Type B pancreatic cell (in vitro differentiated cells): Measurements from ENCODE around the gene PRDM16. TPM values are rescaled to one million over a fixed set of nuclear protein-coding genes. Genes with fewer than 3 reads are reported as not detected.

Experiments
- DNase-seq: peaks from one replicate; pipeline ENCODE4 v3.0.0; 2021; ENCODE audit warnings: mixed read lengths; ENCODE audit not compliant: unreplicated experiment; ENCODE audit errors: extremely low spot score
- H3K27ac Mint-ChIP-seq: 2 replicates; pipeline ENCODE4 v1.8.0; 2021; ENCODE audit warnings: mild to moderate bottlenecking, mixed read lengths
- H3K27me3 Mint-ChIP-seq: 2 replicates; pipeline ENCODE4 v1.8.0; 2021; ENCODE audit warnings: mixed read lengths
- H3K36me3 Mint-ChIP-seq: 2 replicates; pipeline ENCODE4 v1.8.0; 2021; ENCODE audit warnings: mixed read lengths
- H3K4me1 Mint-ChIP-seq: one replicate; pipeline ENCODE4 v1.8.0; 2021; ENCODE audit warnings: mixed read lengths; ENCODE audit not compliant: unreplicated experiment
- H3K4me3 Mint-ChIP-seq: 2 replicates; pipeline ENCODE4 v1.8.0; 2021; ENCODE audit warnings: mild to moderate bottlenecking, mixed read lengths
- H3K9me3 Mint-ChIP-seq: 2 replicates; pipeline ENCODE4 v1.8.0; 2021; ENCODE audit warnings: mixed read lengths
- CTCF ChIP-seq: fragments of 200-600 bp; sonication (generic); conservative IDR thresholded peaks from 2 replicates; pipeline ENCODE4 v1.5.0; 2021; ENCODE audit warnings: antibody characterized with exemption, mild to moderate bottlenecking
- total RNA-seq: library from RNA; stranded (reverse); gene quantifications from 2 replicates; pipeline ENCODE4 v1.2.1, GENCODE V29; 2021; ENCODE audit warnings: low replicate concordance

Gene PRDM16
- total RNA-seq, 1 donor from 2014 or later: 23.6 TPM

GRCh38 chr1:3069491-3070308 is 697 bp downstream of the PRDM16 start:
- DNase-seq: no peak
- Mint-ChIP-seq H3K4me3 (peak overlapping the region; percentile 88), H3K4me1 (no peaks in the 10 kb centered on the region), H3K36me3 (no peaks in the 10 kb centered on the region), H3K27me3 (peaks cover 55% of the 10 kb centered on the region), H3K9me3 (no peaks in the 10 kb centered on the region), H3K27ac (no peak overlapping the region)
- peak; percentile 67 for TF ChIP-seq CTCF

- Mint-ChIP-seq H3K27ac (no peak overlapping the region), H3K4me1 (peaks cover 5% of the 10 kb centered on the region), H3K9me3 (no peaks in the 10 kb centered on the region), H3K27me3 (peaks cover 56% of the 10 kb centered on the region), H3K4me3 (no peak overlapping the region), H3K36me3 (no peaks in the 10 kb centered on the region)
- no peak for DNase-seq
- TF ChIP-seq CTCF: no peak
Observed at GRCh38 chr1:3070309-3070643, 1.3 kb downstream of the PRDM16 start.

- no peak for TF ChIP-seq CTCF
- Mint-ChIP-seq H3K4me1 (peaks cover 5% of the 10 kb centered on the region), H3K4me3 (peak overlapping the region; percentile 83), H3K27ac (peak overlapping the region; percentile 68), H3K9me3 (no peaks in the 10 kb centered on the region), H3K36me3 (no peaks in the 10 kb centered on the region), H3K27me3 (peaks cover 53% of the 10 kb centered on the region)
- no peak for DNase-seq
Observed at GRCh38 chr1:3070644-3071564, 1.9 kb downstream of the PRDM16 start.

GRCh38 chr1:3071565-3072390 is 2.8 kb downstream of the PRDM16 start:
- TF ChIP-seq CTCF: no peak
- no peaks in the 10 kb centered on the region for H3K36me3 Mint-ChIP-seq

GRCh38 chr1:3072391-3073185 is 3.6 kb downstream of the PRDM16 start:
- H3K27me3 Mint-ChIP-seq: peaks cover 49% of the 10 kb centered on the region
- no peak for DNase-seq

More at GRCh38 chr1:3071565-3072390, 2.8 kb downstream of the PRDM16 start:
- DNase-seq: no peak
- Mint-ChIP-seq H3K9me3 (no peaks in the 10 kb centered on the region), H3K27me3 (peaks cover 51% of the 10 kb centered on the region), H3K4me1 (peaks cover 10% of the 10 kb centered on the region), H3K27ac (peak overlapping the region; percentile 68), H3K4me3 (peak overlapping the region; percentile 83)

More at GRCh38 chr1:3072391-3073185, 3.6 kb downstream of the PRDM16 start:
- no peak overlapping the region for H3K27ac Mint-ChIP-seq
- no peak for TF ChIP-seq CTCF
- H3K4me3 Mint-ChIP-seq: peak overlapping the region; percentile 65
- no peaks in the 10 kb centered on the region for H3K36me3 Mint-ChIP-seq
- H3K4me1 Mint-ChIP-seq: peaks cover 13% of the 10 kb centered on the region
- no peaks in the 10 kb centered on the region for H3K9me3 Mint-ChIP-seq
